Renal pelvis (tissue), 4 donors: ENCODE data around the gene NCF4. TPM values are rescaled to one million over a fixed set of nuclear protein-coding genes. Genes with fewer than 3 reads are reported as not detected.

ENCODE experiments used
- DNase-seq: peaks from one replicate; pipeline ENCODE4 v3.0.0-alpha.2; 2013
- polyA plus RNA-seq, 3 donors: library from polyadenylated mRNA; unstranded; fragments of 120-200 nt; gene quantifications; one replicate each; pipeline ENCODE4 v1.2.1, GENCODE V29; 2013; ENCODE audit not compliant: insufficient read length in 3 of 3

Gene NCF4
- polyA plus RNA-seq, 3 donors: 1.8 to 2.8 (median 2.5) TPM

DNA sequence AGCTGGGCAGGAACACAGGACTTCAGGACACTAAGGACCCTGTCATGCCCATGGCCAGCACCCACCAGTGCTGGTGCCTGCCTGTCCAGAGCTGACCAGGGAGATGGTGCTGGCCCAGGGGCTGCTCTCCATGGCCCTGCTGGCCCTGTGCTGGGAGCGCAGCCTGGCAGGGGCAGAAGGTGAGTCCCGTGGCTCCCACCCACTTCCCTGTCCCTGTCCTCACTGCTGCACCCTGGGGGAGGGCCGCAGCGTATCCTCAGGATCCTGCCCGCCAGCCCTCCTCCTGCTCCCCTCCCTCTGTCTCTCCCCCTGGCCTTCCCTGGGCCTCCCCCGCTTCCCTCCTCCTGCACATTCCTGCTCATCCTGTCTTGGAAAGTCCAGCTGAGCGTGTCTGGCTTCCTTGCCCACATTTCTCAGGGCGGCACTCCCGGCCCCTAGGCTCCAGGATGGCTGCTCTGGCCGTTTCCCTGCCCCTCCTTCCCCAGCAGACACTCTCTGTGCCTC, 61.4 kb downstream of the NCF4 start:
- DNase-seq: peak; percentile 77

DNA sequence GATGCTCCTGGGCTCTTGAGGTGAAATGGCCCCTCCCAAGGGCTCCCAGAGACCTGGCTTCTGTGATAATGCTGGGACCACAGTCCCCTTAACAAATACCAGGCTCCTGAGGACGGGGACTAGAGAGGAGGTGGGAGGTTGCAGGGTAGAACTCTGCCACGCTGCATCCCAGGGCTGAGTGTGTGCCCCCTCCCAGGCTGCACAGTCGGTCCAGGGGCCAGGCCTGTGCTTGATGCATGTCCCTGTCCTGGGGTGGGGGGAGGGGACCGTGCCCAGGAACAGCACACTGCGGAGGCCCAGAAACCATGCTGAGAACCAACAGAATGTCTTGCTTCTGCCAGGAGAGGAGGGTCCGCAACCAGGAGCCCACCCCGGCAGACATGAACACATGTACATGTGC, 61.9 kb downstream of the NCF4 start:
- DNase-seq: no peak

DNA sequence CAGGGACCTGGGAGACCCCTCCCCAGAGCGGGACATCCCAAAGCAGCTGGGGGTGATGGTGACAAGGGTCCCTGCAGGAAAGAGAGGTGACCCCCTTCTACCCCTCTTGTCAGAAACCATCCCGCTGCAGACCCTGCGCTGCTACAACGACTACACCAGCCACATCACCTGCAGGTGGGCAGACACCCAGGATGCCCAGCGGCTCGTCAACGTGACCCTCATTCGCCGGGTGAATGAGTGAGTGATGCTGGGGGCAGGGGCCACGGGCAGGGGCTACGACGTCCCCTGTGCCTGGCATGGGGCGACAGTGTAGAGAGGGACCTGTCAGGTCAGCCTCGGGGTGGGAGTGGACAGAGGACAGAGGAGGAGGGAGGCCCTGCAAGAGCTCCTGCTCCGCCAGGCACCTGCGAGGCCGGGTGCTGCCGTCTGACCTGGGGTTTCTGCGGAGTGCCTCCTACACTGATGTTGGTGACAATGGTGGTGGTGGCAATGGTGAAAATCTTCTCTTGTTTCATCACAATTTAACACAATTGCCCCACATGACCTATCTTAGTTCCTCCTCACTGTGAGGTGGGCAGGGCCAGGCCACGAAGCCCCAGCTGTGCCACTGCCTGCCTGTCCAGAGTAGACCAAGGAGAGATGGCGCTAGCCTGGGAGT, 62.5 kb downstream of the NCF4 start:
- no peak for DNase-seq

DNA sequence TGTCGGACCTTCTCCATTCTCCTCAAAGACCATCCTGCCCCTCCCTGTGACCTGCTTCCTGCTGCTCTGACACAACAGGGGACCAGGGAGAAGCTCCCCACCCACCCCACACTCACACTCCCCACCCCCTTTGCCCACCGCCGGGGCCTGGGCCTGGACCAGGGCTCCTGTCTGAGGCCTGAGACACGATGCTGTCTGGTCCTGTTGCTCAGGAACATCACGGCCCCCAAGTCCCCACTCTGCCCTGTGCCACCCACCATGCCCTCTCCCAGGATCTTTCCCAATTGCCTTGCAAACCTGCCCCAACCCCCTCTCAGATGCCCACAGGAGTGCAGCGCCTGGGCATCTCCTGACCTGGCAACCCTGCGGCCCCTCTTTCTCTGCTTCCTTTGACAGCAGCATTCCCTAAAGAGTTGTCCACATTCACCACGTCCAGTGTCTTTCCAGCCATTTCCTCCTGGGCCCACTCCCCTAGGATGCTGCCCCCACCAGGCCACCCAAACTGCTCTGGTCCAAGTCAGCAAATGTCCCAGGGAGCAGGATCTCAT, 63.4 kb downstream of the NCF4 start:
- no peak for DNase-seq

DNA sequence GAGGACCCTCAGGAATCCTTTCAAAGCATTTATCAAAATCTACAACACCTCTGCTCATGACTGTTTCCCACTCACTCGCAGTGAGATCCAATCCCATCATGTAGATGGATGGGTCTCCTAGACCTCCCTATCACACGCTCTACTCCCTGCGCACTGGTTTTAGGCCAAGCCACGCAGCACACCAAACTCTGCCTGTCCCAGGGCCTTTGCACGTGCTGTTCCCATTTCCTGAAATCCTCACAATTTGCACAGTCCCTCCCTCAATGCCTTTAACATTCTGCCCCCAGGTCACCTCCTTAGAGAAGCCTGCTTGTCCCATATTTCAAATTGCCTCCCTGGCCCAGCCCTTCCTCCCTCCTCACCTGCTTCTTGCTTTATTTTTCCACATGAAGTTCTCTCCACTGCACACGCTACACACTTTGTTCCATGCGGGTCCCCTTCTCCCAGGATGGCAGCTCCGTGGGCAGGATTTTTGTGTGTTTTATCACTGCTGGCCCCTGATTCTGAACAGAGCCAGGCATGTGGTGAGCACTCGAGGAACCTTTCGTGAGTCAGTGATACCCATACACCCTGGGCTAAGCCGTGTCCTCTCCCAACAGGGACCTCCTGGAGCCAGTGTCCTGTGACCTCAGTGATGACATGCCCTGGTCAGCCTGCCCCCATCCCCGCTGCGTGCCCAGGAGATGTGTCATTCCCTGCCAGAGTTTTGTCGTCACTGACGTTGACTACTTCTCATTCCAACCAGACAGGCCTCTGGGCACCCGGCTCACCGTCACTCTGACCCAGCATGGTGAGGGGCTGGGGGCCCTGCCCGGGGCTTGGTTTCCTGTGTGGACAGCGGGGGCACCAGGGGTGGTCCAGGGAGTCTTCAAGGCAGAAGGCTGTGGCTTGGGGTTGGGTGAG, 64.8 kb downstream of the NCF4 start:
- DNase-seq: no peak

DNA sequence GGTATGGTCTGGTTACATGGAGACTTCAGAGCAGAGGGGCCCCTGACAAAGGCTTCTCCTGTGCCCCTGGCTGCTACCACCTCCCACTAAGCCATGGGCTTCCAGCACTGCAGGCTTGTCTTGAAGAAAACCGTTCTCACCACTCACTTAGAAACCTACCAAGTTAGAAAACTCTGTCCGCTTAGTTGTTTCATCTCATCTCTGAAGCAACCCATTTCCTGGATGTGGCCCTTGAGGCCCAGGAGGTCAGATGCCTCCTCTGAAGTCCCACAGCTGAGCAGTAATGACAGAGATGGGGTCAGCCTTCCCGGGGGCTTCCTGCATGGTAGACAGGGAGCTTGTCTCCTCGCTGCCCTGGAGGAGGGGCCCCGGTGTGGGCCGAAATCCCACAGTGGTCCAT, 65.5 kb downstream of the NCF4 start:
- no peak for DNase-seq

DNA sequence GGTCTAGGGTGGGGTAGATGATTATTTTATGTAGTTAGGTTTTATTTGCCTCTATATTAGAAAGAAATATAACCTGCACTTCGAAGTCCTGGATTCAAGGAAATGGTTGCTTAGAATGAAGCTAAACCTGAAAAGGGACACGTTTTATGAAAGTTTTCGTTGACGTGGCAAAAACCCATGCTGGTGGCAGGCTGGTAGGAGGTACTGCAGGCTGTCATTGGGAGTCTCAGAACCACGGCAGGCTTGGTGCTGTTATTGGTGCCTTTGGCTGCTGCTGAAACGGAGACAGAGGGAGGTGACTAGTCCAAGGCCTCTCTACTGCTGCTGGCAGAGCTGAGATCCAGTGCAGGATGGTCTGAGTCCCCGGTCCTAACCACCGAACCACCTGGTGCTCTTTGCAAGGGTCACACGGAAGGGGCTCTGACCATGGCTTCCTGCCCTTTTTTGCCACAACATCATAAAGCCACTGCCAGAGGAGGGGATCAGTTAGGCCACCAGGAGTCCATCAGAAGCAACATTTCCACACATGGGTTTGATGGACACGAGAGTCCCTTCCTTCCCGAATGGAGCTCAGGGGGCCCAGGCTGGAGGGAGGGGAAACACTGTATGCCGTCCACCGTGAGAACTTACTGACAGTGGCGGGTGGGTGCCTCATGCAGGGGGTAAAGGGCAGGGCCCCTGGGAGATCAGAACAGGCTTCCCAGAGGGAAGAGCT, 66.1 kb downstream of the NCF4 start:
- DNase-seq: no peak

Other genes starting within 250 kb of the NCF4 start
- not detected for gene CACNG2, start 157.3 kb upstream of the NCF4 start, polyA plus RNA-seq
- 10 to 100 TPM; 50.4 to 68.0 (median 66.3) TPM for gene IFT27, start 84.9 kb upstream of the NCF4 start, polyA plus RNA-seq
- gene PVALB, start 44.0 kb upstream of the NCF4 start, polyA plus RNA-seq: 1 to 10 TPM; 7.5 to 8.3 (median 8.0) TPM
- 1 to 10 TPM; 2.4 to 3.7 (median 3.4) TPM for gene CSF2RB, start 52.6 kb downstream of the NCF4 start, polyA plus RNA-seq
- gene TST, start 158.4 kb downstream of the NCF4 start, polyA plus RNA-seq: 10 to 100 TPM; 56.6 to 74.2 (median 62.0) TPM
- gene MPST, start 158.7 kb downstream of the NCF4 start, polyA plus RNA-seq: 10 to 100 TPM; 69.7 to 83.9 (median 76.8) TPM
- gene KCTD17, start 190.7 kb downstream of the NCF4 start, polyA plus RNA-seq: 10 to 100 TPM; 26.0 to 34.5 (median 32.8) TPM
- under 1 TPM; 0.24 to 0.53 (median 0.44) TPM for gene TMPRSS6, start 248.7 kb downstream of the NCF4 start, polyA plus RNA-seq